Liver (tissue), 9 donors: Measurements from ENCODE around the gene ZNF32. TPM values are rescaled to one million over a fixed set of nuclear protein-coding genes. Genes with fewer than 3 reads are reported as not detected.

Experiments
- DNase-seq: peaks from one replicate; pipeline ENCODE4 v3.0.0-alpha.2; 2017; ENCODE audit warnings: low spot score
- H3K27ac ChIP-seq, 2 donors: one replicate each; pipeline ENCODE4 v1.7.0; 2013; ENCODE audit warnings: inconsistent platforms in 2 of 2, low read length in 2 of 2, control low read depth in 1 of 2, low read depth in 1 of 2, mild to moderate bottlenecking in 1 of 2
- H3K27me3 ChIP-seq, 4 donors: one replicate each; pipeline versions ENCODE4 v1.6.1 to v1.7.0; 2013; ENCODE audit warnings: low read length in 3 of 4, inconsistent platforms in 1 of 4, mild to moderate bottlenecking in 1 of 4, moderate library complexity in 1 of 4; ENCODE audit not compliant: control insufficient read depth in 4 of 4, insufficient read depth in 4 of 4
- H3K36me3 ChIP-seq, 4 donors: one replicate each; pipeline versions ENCODE4 v1.6.1 to v1.7.0; 2013; ENCODE audit warnings: low read length in 3 of 4, mild to moderate bottlenecking in 3 of 4, low read depth in 1 of 4, moderate library complexity in 1 of 4; ENCODE audit not compliant: control insufficient read depth in 4 of 4, insufficient read depth in 3 of 4
- H3K4me1 ChIP-seq, 4 donors: one replicate each; pipeline versions ENCODE4 v1.6.1 to v1.7.0; 2013; ENCODE audit warnings: low read length in 3 of 4, mild to moderate bottlenecking in 3 of 4, moderate library complexity in 1 of 4; ENCODE audit not compliant: control insufficient read depth in 4 of 4, insufficient read depth in 4 of 4
- H3K4me3 ChIP-seq, 3 donors: one replicate each; pipeline versions ENCODE4 v1.6.1 to v1.7.0; 2013; ENCODE audit warnings: low read length in 3 of 3, control low read depth in 1 of 3, low read depth in 1 of 3, mild to moderate bottlenecking in 1 of 3
- H3K9ac ChIP-seq, 2 donors: one replicate each; pipeline ENCODE4 v1.7.0; 2013; ENCODE audit warnings: low read length in 2 of 2, mild to moderate bottlenecking in 2 of 2, moderate library complexity in 2 of 2, control low read depth in 1 of 2, low read depth in 1 of 2
- H3K9me3 ChIP-seq, 4 donors: one replicate each; pipeline versions ENCODE4 v1.6.1 to v1.7.0; 2013; ENCODE audit warnings: low read length in 3 of 4; ENCODE audit not compliant: control insufficient read depth in 4 of 4
- EGR1 ChIP-seq, 2 donors: IDR thresholded peaks; 2 replicates each; pipeline ENCODE4 v1.6.1; 2016 to 2018; ENCODE audit warnings: antibody characterized with exemption in 2 of 2, low read depth in 2 of 2
- FOXA1 ChIP-seq: IDR thresholded peaks from 2 replicates; pipeline ENCODE4 v1.6.1; 2016; ENCODE audit warnings: antibody characterized with exemption
- FOXA2 ChIP-seq: IDR thresholded peaks from 2 replicates; pipeline ENCODE4 v1.6.1; 2016; ENCODE audit warnings: antibody characterized with exemption
- GABPA ChIP-seq, 2 donors: IDR thresholded peaks in 1 of 2; conservative IDR thresholded peaks in 1 of 2; 2 replicates each; pipeline ENCODE4 v1.6.1; 2016; ENCODE audit warnings: antibody characterized with exemption in 2 of 2, mild to moderate bottlenecking in 1 of 2, moderate library complexity in 1 of 2
- HNF4A ChIP-seq, 2 donors: conservative IDR thresholded peaks; 2 replicates each; pipeline ENCODE4 v1.6.1; 2016; ENCODE audit warnings: antibody characterized with exemption in 2 of 2, mild to moderate bottlenecking in 2 of 2
- HNF4G ChIP-seq: IDR thresholded peaks from 2 replicates; pipeline ENCODE4 v1.6.1; 2016; ENCODE audit warnings: antibody characterized with exemption
- JUND ChIP-seq, 2 donors: IDR thresholded peaks; 2 replicates each; pipeline ENCODE4 v1.6.1; 2016; ENCODE audit warnings: antibody characterized with exemption in 2 of 2
- MAX ChIP-seq: IDR thresholded peaks from 2 replicates; pipeline ENCODE4 v1.6.1; 2016; ENCODE audit warnings: antibody characterized with exemption
- NR2F2 ChIP-seq: IDR thresholded peaks from 2 replicates; pipeline ENCODE4 v1.6.1; 2016; ENCODE audit warnings: antibody characterized with exemption
- RAD21 ChIP-seq, 2 donors: IDR thresholded peaks; 2 replicates each; pipeline ENCODE4 v1.6.1; 2016; ENCODE audit warnings: antibody characterized with exemption in 2 of 2, mild to moderate bottlenecking in 2 of 2
- REST ChIP-seq: IDR thresholded peaks from 2 replicates; pipeline ENCODE4 v1.6.1; 2016; ENCODE audit warnings: antibody characterized with exemption, mild to moderate bottlenecking
- RXRA ChIP-seq, 2 donors: IDR thresholded peaks; 2 replicates each; pipeline ENCODE4 v1.6.1; 2017 to 2018; ENCODE audit warnings: antibody characterized with exemption in 2 of 2, mild to moderate bottlenecking in 1 of 2
- SP1 ChIP-seq: IDR thresholded peaks from 2 replicates; pipeline ENCODE4 v1.6.1; 2018; ENCODE audit warnings: antibody characterized with exemption, mild to moderate bottlenecking
- TAF1 ChIP-seq: conservative IDR thresholded peaks from 2 replicates; pipeline ENCODE4 v1.6.1; 2016; ENCODE audit warnings: antibody characterized with exemption, mild to moderate bottlenecking
- YY1 ChIP-seq: IDR thresholded peaks from 2 replicates; pipeline ENCODE4 v1.6.1; 2016; ENCODE audit warnings: antibody characterized with exemption, mild to moderate bottlenecking
- ZBTB33 ChIP-seq: IDR thresholded peaks from 2 replicates; pipeline ENCODE4 v1.6.1; 2016; ENCODE audit warnings: antibody characterized with exemption
- WGBS: extraction: QIAGEN DNeasy Blood & Tissue Kit; methylation state at CpG from one replicate; pipeline ENCODE4 v1.1.7; 2013; 5-methylcytosine and 5-hydroxymethylcytosine counted together
- polyA plus RNA-seq, 2 donors: library from polyadenylated mRNA; stranded (reverse) in 1 of 2; unstranded in 1 of 2; fragments of 200-250 nt in 1 of 2; fragments of >200 nt in 1 of 2; fragmentation: Nextera tagmentation in 1 of 2; extraction: Ambion mirVana in 1 of 2; gene quantifications; one replicate each; pipeline versions ENCODE4 v1.2.1 to v1.2.3, GENCODE V29; 2013 to 2015
- total RNA-seq, 2 donors: library from RNA; depleted of rRNA; stranded (reverse); fragments of >200 nt; gene quantifications; one replicate each; pipeline ENCODE4 v1.2.3, GENCODE V29; 2014
- TF ChIP-seq, protein P1 (sequence below): IDR thresholded peaks from 2 replicates; pipeline ENCODE4 v1.6.1; 2016; ENCODE audit warnings: antibody characterized with exemption
- TF ChIP-seq, protein P2 (sequence below): fragments of 150-350 bp; IDR thresholded peaks from 2 replicates; pipeline ENCODE4 v1.5.1; 2017; ENCODE audit warnings: improper control_type of control experiment, low read depth, low read length; ENCODE audit not compliant: missing input control
- donor health status: healthy.
- donor health status: healthy.
- donor health status: healthy.
- donor health status: healthy.
- donor health status: healthy.

Gene ZNF32
- total and polyA plus RNA-seq, 4 donors = 6.5 to 19.9 (median 12.5) TPM

- TF ChIP-seq, protein P1, sequence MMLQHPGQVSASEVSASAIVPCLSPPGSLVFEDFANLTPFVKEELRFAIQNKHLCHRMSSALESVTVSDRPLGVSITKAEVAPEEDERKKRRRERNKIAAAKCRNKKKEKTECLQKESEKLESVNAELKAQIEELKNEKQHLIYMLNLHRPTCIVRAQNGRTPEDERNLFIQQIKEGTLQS = no peak
- TF ChIP-seq FOXA2 (no peak), SP1 (no peak), NR2F2 (no peak), RXRA (IDR thresholded peaks at IDR 0.05) (no peak), HNF4A (conservative IDR thresholded peaks at IDR 0.05) (no peak), FOXA1 (no peak), ZBTB33 (no peak), MAX (no peak), JUND (IDR thresholded peaks at IDR 0.05) (no peak), HNF4G (no peak), REST (no peak), GABPA (IDR thresholded peaks at IDR 0.05 in 1 of 2, conservative IDR thresholded peaks at IDR 0.05 in 1 of 2) (no peak), YY1 (no peak), TAF1 (no peak), RAD21 (IDR thresholded peaks at IDR 0.05) (no peak), EGR1 (IDR thresholded peaks at IDR 0.05; ENCODE audit: low read depth in 2 of 2) (no peak)
- TF ChIP-seq, protein P2, sequence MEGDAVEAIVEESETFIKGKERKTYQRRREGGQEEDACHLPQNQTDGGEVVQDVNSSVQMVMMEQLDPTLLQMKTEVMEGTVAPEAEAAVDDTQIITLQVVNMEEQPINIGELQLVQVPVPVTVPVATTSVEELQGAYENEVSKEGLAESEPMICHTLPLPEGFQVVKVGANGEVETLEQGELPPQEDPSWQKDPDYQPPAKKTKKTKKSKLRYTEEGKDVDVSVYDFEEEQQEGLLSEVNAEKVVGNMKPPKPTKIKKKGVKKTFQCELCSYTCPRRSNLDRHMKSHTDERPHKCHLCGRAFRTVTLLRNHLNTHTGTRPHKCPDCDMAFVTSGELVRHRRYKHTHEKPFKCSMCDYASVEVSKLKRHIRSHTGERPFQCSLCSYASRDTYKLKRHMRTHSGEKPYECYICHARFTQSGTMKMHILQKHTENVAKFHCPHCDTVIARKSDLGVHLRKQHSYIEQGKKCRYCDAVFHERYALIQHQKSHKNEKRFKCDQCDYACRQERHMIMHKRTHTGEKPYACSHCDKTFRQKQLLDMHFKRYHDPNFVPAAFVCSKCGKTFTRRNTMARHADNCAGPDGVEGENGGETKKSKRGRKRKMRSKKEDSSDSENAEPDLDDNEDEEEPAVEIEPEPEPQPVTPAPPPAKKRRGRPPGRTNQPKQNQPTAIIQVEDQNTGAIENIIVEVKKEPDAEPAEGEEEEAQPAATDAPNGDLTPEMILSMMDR = no peak
- WGBS = 78% methylated on average over 11 of the region's 11 CpGs
- no peaks in the 10 kb centered on the region for H3K36me3 ChIP-seq
- H3K9ac ChIP-seq = no peak overlapping the region
- H3K4me3 ChIP-seq = no peak overlapping the region
- no peak overlapping the region for H3K27ac ChIP-seq
- H3K4me1 ChIP-seq = no peaks in the 10 kb centered on the region
- no peak for DNase-seq
- peaks cover 0 to 3% (median 0%) of the 10 kb centered on the region in 4 donors for H3K27me3 ChIP-seq
- no peaks in the 10 kb centered on the region for H3K9me3 ChIP-seq
Measured at GRCh38 chr10:43696909-43697483, 48.3 kb upstream of the ZNF32 start.
